ENCODE data around the gene PBX3. TPM values are rescaled to one million over a fixed set of nuclear protein-coding genes. Genes with fewer than 3 reads are reported as not detected.

The PBX3 gene
- total and polyA plus RNA-seq, 2 donors, result 39.1 to 137 TPM

GRCh38 chr9:125755340-125755739, 8.2 kb downstream of the PBX3 start:
- WGBS, result 78% methylated on average over 1 of the region's 1 CpG
- no peaks in the 10 kb centered on the region for H3K4me1 ChIP-seq (ENCODE audit: insufficient read depth)
- no peak overlapping the region for H3K27ac ChIP-seq (ENCODE audit: low read depth)

GRCh38 chr9:125756518-125756917, 9.3 kb downstream of the PBX3 start:
- Histone ChIP-seq H3K27ac (ENCODE audit: low read depth) (no peak overlapping the region), H3K4me3 (ENCODE audit: low read depth, low read length) (no peak overlapping the region), H3K36me3 (ENCODE audit: insufficient read depth) (no peaks in the 10 kb centered on the region), H3K4me1 (ENCODE audit: insufficient read depth) (no peaks in the 10 kb centered on the region)
- WGBS, result 90% methylated on average over 4 of the region's 4 CpGs
- no peak for DNase-seq (ENCODE audit: extremely low spot score)

More at GRCh38 chr9:125755340-125755739, 8.2 kb downstream of the PBX3 start:
- Histone ChIP-seq H3K36me3 (ENCODE audit: insufficient read depth) (no peaks in the 10 kb centered on the region), H3K4me3 (ENCODE audit: low read depth, low read length) (no peak overlapping the region)
- DNase-seq (ENCODE audit: extremely low spot score), result no peak

- no peak for DNase-seq (ENCODE audit: extremely low spot score)
- no peaks in the 10 kb centered on the region for H3K4me1 ChIP-seq (ENCODE audit: insufficient read depth)
- H3K36me3 ChIP-seq (ENCODE audit: insufficient read depth), result no peaks in the 10 kb centered on the region
- 78% methylated on average over 1 of the region's 1 CpG for WGBS
- H3K4me3 ChIP-seq (ENCODE audit: low read depth, low read length), result no peak overlapping the region
- no peak overlapping the region for H3K27ac ChIP-seq (ENCODE audit: low read depth)
These were observed 10.7 kb downstream of the PBX3 start for GRCh38 chr9:125757834-125758233.

GRCh38 chr9:125758986-125759763, 12.0 kb downstream of the PBX3 start:
- H3K36me3 ChIP-seq (ENCODE audit: insufficient read depth), result no peaks in the 10 kb centered on the region
- H3K4me3 ChIP-seq (ENCODE audit: low read depth, low read length), result no peak overlapping the region
- 78% methylated on average over 6 of the region's 6 CpGs for WGBS
- no peaks in the 10 kb centered on the region for H3K4me1 ChIP-seq (ENCODE audit: insufficient read depth)
- no peak for DNase-seq (ENCODE audit: extremely low spot score)
- no peak overlapping the region for H3K27ac ChIP-seq (ENCODE audit: low read depth)

- H3K36me3 ChIP-seq (ENCODE audit: insufficient read depth), result no peaks in the 10 kb centered on the region
- H3K4me3 ChIP-seq (ENCODE audit: low read depth, low read length), result no peak overlapping the region
- no peaks in the 10 kb centered on the region for H3K4me1 ChIP-seq (ENCODE audit: insufficient read depth)
- no peak overlapping the region for H3K27ac ChIP-seq (ENCODE audit: low read depth)
- DNase-seq (ENCODE audit: extremely low spot score), result no peak
- WGBS, result 39% methylated on average over 7 of the region's 7 CpGs
These were observed 12.6 kb downstream of the PBX3 start for GRCh38 chr9:125759764-125760129.

GRCh38 chr9:125760537-125760936, 13.4 kb downstream of the PBX3 start:
- Histone ChIP-seq H3K36me3 (ENCODE audit: insufficient read depth) (no peaks in the 10 kb centered on the region), H3K4me3 (ENCODE audit: low read depth, low read length) (no peak overlapping the region), H3K27ac (ENCODE audit: low read depth) (no peak overlapping the region), H3K4me1 (ENCODE audit: insufficient read depth) (no peaks in the 10 kb centered on the region)
- no peak for DNase-seq (ENCODE audit: extremely low spot score)
- 88% methylated on average over 1 of the region's 1 CpG for WGBS

GRCh38 chr9:125761676-125762450, 14.7 kb downstream of the PBX3 start:
- 55% methylated on average over 2 of the region's 2 CpGs for WGBS
- Histone ChIP-seq H3K4me3 (ENCODE audit: low read depth, low read length) (no peak overlapping the region), H3K4me1 (ENCODE audit: insufficient read depth) (no peaks in the 10 kb centered on the region), H3K27ac (ENCODE audit: low read depth) (no peak overlapping the region), H3K36me3 (ENCODE audit: insufficient read depth) (no peaks in the 10 kb centered on the region)
- DNase-seq (ENCODE audit: extremely low spot score), result no peak

- Histone ChIP-seq H3K4me1 (ENCODE audit: insufficient read depth) (no peaks in the 10 kb centered on the region), H3K27ac (ENCODE audit: low read depth) (no peak overlapping the region), H3K36me3 (ENCODE audit: insufficient read depth) (no peaks in the 10 kb centered on the region), H3K4me3 (ENCODE audit: low read depth, low read length) (no peak overlapping the region)
- WGBS, result 32% methylated on average over 7 of the region's 7 CpGs
- DNase-seq (ENCODE audit: extremely low spot score), result no peak
These were observed 16.2 kb downstream of the PBX3 start for GRCh38 chr9:125763394-125763801.

- no peak overlapping the region for H3K27ac ChIP-seq (ENCODE audit: low read depth)
These were observed 17.0 kb downstream of the PBX3 start for GRCh38 chr9:125764198-125764597.

GRCh38 chr9:125766468-125767221, 19.5 kb downstream of the PBX3 start:
- no peak for DNase-seq (ENCODE audit: extremely low spot score)
- Histone ChIP-seq H3K27ac (ENCODE audit: low read depth) (no peak overlapping the region), H3K4me1 (ENCODE audit: insufficient read depth) (no peaks in the 10 kb centered on the region), H3K4me3 (ENCODE audit: low read depth, low read length) (no peak overlapping the region), H3K36me3 (ENCODE audit: insufficient read depth) (no peaks in the 10 kb centered on the region)
- 97% methylated on average over 2 of the region's 2 CpGs for WGBS

More at GRCh38 chr9:125764198-125764597, 17.0 kb downstream of the PBX3 start:
- no peaks in the 10 kb centered on the region for H3K4me1 ChIP-seq (ENCODE audit: insufficient read depth)
- no peak for DNase-seq (ENCODE audit: extremely low spot score)
- WGBS, result 47% methylated on average over 3 of the region's 3 CpGs
- no peaks in the 10 kb centered on the region for H3K36me3 ChIP-seq (ENCODE audit: insufficient read depth)
- no peak overlapping the region for H3K4me3 ChIP-seq (ENCODE audit: low read depth, low read length)

GRCh38 chr9:125767349-125767748, 20.2 kb downstream of the PBX3 start:
- H3K4me1 ChIP-seq (ENCODE audit: insufficient read depth), result no peaks in the 10 kb centered on the region
- no peak for DNase-seq (ENCODE audit: extremely low spot score)
- no peak overlapping the region for H3K4me3 ChIP-seq (ENCODE audit: low read depth, low read length)
- H3K36me3 ChIP-seq (ENCODE audit: insufficient read depth), result no peaks in the 10 kb centered on the region
- no peak overlapping the region for H3K27ac ChIP-seq (ENCODE audit: low read depth)

GRCh38 chr9:125768803-125769202, 21.6 kb downstream of the PBX3 start:
- Histone ChIP-seq H3K4me1 (ENCODE audit: insufficient read depth) (no peaks in the 10 kb centered on the region), H3K27ac (ENCODE audit: low read depth) (no peak overlapping the region), H3K4me3 (ENCODE audit: low read depth, low read length) (no peak overlapping the region), H3K36me3 (ENCODE audit: insufficient read depth) (no peaks in the 10 kb centered on the region)
- DNase-seq (ENCODE audit: extremely low spot score), result no peak
- WGBS, result 98% methylated on average over 1 of the region's 1 CpG

GRCh38 chr9:125771037-125771436, 23.9 kb downstream of the PBX3 start:
- no peaks in the 10 kb centered on the region for H3K36me3 ChIP-seq (ENCODE audit: insufficient read depth)
- H3K4me1 ChIP-seq (ENCODE audit: insufficient read depth), result no peaks in the 10 kb centered on the region
- no peak overlapping the region for H3K4me3 ChIP-seq (ENCODE audit: low read depth, low read length)
- DNase-seq (ENCODE audit: extremely low spot score), result no peak
- H3K27ac ChIP-seq (ENCODE audit: low read depth), result no peak overlapping the region

- H3K27ac ChIP-seq (ENCODE audit: low read depth), result no peak overlapping the region
- WGBS, result 68% methylated on average over 2 of the region's 2 CpGs
- no peaks in the 10 kb centered on the region for H3K4me1 ChIP-seq (ENCODE audit: insufficient read depth)
- H3K36me3 ChIP-seq (ENCODE audit: insufficient read depth), result no peaks in the 10 kb centered on the region
- no peak for DNase-seq (ENCODE audit: extremely low spot score)
- no peak overlapping the region for H3K4me3 ChIP-seq (ENCODE audit: low read depth, low read length)
These were observed 25.6 kb downstream of the PBX3 start for GRCh38 chr9:125772740-125773139.

Data from urinary bladder (tissue), 4 donors.